ENCODE data around the gene PADI3. TPM values are rescaled to one million over a fixed set of nuclear protein-coding genes. Genes with fewer than 3 reads are reported as not detected.

Gene PADI3
- total RNA-seq, 1 experiment from 2014 or later: 0.61 TPM

DNA sequence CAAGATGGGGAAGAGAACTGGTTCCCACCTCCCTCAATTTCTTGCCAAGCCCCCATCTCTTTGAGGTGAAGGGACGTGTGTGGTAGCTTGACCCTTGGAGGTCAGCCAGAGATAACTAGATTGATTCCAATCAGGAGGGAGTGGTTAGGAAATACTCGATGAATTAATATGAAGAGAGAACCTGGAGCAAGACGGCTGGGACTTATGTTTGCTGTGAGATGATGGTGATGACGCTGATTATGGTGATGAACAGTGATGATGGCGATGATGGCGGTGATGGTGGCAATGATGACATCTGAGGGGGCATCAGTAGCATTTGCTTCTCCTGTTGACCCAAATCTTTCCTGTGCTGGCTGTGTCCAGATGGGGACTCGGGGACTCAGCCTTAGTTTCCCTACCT, 43.2 kb upstream of the PADI3 start:
- H3K4me3 Mint-ChIP-seq: no peak overlapping the region

DNA sequence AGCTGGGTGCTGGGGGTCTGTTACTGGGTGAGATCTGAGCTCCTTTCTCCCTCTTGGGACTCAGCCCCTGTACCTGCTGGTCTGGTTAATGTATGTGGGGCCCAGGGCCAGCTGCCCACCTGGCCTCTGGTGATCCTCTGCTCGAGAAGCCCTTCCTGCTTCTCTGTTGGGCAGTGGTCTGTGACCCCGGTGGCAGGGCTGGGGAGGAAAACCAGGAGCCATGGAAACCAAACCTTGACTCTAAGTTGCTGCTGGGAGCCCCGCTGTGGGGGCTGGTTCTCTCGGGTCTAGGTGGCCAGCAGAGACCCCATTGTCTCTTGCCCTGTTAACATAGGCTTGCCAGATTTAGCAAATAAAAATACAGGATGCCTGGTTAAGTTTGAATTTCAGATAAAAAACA, 42.7 kb upstream of the PADI3 start:
- Mint-ChIP-seq H3K27me3 (ENCODE audit: low read depth) (peaks cover 2% of the 10 kb centered on the region; the same call in 1 of the 2 replicates), H3K27ac (no peak overlapping the region)
- POLR2A ChIA-PET: no interaction called here
- TF ChIP-seq NFATC4 (CRISPR knock-in tag; IDR thresholded peaks at IDR 0.05) (no peak), GRHL2 (CRISPR knock-in tag; IDR thresholded peaks at IDR 0.05; ENCODE audit: insufficient replicate concordance, severe bottlenecking) (no peak), ZBTB21 (CRISPR knock-in tag; IDR thresholded peaks at IDR 0.05; ENCODE audit: borderline replicate concordance) (no peak), NFE2L1 (CRISPR knock-in tag; IDR thresholded peaks at IDR 0.05) (no peak), SMAD4 (CRISPR knock-in tag; IDR thresholded peaks at IDR 0.05) (no peak)
- TF ChIP-seq, protein P1, sequence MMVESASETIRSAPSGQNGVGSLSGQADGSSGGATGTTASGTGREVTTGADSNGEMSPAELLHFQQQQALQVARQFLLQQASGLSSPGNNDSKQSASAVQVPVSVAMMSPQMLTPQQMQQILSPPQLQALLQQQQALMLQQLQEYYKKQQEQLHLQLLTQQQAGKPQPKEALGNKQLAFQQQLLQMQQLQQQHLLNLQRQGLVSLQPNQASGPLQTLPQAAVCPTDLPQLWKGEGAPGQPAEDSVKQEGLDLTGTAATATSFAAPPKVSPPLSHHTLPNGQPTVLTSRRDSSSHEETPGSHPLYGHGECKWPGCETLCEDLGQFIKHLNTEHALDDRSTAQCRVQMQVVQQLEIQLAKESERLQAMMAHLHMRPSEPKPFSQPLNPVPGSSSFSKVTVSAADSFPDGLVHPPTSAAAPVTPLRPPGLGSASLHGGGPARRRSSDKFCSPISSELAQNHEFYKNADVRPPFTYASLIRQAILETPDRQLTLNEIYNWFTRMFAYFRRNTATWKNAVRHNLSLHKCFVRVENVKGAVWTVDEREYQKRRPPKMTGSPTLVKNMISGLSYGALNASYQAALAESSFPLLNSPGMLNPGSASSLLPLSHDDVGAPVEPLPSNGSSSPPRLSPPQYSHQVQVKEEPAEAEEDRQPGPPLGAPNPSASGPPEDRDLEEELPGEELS (CRISPR knock-in tag; IDR thresholded peaks at IDR 0.05): no peak
- TF ChIP-seq, protein P2, sequence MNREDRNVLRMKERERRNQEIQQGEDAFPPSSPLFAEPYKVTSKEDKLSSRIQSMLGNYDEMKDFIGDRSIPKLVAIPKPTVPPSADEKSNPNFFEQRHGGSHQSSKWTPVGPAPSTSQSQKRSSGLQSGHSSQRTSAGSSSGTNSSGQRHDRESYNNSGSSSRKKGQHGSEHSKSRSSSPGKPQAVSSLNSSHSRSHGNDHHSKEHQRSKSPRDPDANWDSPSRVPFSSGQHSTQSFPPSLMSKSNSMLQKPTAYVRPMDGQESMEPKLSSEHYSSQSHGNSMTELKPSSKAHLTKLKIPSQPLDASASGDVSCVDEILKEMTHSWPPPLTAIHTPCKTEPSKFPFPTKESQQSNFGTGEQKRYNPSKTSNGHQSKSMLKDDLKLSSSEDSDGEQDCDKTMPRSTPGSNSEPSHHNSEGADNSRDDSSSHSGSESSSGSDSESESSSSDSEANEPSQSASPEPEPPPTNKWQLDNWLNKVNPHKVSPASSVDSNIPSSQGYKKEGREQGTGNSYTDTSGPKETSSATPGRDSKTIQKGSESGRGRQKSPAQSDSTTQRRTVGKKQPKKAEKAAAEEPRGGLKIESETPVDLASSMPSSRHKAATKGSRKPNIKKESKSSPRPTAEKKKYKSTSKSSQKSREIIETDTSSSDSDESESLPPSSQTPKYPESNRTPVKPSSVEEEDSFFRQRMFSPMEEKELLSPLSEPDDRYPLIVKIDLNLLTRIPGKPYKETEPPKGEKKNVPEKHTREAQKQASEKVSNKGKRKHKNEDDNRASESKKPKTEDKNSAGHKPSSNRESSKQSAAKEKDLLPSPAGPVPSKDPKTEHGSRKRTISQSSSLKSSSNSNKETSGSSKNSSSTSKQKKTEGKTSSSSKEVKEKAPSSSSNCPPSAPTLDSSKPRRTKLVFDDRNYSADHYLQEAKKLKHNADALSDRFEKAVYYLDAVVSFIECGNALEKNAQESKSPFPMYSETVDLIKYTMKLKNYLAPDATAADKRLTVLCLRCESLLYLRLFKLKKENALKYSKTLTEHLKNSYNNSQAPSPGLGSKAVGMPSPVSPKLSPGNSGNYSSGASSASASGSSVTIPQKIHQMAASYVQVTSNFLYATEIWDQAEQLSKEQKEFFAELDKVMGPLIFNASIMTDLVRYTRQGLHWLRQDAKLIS (CRISPR knock-in tag; IDR thresholded peaks at IDR 0.05; ENCODE audit: borderline replicate concordance): no peak
- TF ChIP-seq, protein P3, sequence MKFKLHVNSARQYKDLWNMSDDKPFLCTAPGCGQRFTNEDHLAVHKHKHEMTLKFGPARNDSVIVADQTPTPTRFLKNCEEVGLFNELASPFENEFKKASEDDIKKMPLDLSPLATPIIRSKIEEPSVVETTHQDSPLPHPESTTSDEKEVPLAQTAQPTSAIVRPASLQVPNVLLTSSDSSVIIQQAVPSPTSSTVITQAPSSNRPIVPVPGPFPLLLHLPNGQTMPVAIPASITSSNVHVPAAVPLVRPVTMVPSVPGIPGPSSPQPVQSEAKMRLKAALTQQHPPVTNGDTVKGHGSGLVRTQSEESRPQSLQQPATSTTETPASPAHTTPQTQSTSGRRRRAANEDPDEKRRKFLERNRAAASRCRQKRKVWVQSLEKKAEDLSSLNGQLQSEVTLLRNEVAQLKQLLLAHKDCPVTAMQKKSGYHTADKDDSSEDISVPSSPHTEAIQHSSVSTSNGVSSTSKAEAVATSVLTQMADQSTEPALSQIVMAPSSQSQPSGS (CRISPR knock-in tag; IDR thresholded peaks at IDR 0.05; ENCODE audit: borderline replicate concordance, low read depth): no peak

More for the DNA sequence above, 43.2 kb upstream of the PADI3 start:
- ATAC-seq (no peak), DNase-seq (ENCODE audit: low spot score) (no peak)
- H3K27me3 Mint-ChIP-seq (ENCODE audit: low read depth): peaks cover 2% of the 10 kb centered on the region; the same call in 1 of the 2 replicates
- TF ChIP-seq SMAD4 (CRISPR knock-in tag; IDR thresholded peaks at IDR 0.05): no peak
- TF ChIP-seq NR1H2 (CRISPR knock-in tag; IDR thresholded peaks at IDR 0.05): no peak
- no peak for TF ChIP-seq TCF7 (CRISPR knock-in tag; IDR thresholded peaks at IDR 0.05; ENCODE audit: low read depth)
- TF ChIP-seq SOX15 (CRISPR knock-in tag; IDR thresholded peaks at IDR 0.05): no peak
- TF ChIP-seq SP1 (CRISPR knock-in tag; conservative IDR thresholded peaks at IDR 0.05): no peak
- no peak for TF ChIP-seq PRRX2 (CRISPR knock-in tag; IDR thresholded peaks at IDR 0.05)
- TF ChIP-seq, protein P4, sequence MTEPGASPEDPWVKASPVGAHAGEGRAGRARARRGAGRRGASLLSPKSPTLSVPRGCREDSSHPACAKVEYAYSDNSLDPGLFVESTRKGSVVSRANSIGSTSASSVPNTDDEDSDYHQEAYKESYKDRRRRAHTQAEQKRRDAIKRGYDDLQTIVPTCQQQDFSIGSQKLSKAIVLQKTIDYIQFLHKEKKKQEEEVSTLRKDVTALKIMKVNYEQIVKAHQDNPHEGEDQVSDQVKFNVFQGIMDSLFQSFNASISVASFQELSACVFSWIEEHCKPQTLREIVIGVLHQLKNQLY (CRISPR knock-in tag; IDR thresholded peaks at IDR 0.05): no peak
- TF ChIP-seq, protein P5, sequence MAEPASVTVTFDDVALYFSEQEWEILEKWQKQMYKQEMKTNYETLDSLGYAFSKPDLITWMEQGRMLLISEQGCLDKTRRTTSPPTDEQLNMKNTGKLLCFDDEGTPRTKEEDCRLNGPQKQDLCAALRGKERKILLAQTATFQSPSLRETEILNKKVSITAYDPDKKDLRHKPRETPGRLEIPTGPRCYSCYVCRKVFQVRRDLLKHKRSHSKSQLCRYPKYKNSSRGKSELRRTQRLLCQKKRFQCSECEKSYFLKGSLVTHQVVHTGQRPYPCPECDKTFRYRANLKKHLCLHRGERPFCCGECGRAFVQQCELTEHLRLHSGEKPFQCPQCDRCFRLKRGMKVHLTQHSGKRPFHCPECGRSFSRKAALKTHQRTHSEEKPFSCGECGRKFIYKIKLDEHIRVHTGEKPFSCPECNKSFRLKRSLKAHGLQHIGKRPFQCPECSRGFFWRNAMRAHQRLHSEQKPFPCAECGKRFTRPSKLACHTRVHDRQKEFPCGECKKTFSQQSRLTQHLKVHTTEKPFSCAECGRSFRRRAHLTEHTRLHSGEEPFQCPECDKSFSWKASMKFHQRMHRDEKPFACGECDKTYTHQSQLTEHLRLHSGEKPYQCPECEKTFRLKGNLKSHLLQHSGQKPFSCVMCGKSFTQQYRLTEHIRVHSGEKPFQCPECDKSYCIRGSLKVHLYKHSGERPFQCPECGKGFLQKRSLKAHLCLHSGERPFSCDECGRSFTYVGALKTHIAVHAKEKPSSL (CRISPR knock-in tag; conservative IDR thresholded peaks at IDR 0.05): no peak
- TF ChIP-seq, protein P6, sequence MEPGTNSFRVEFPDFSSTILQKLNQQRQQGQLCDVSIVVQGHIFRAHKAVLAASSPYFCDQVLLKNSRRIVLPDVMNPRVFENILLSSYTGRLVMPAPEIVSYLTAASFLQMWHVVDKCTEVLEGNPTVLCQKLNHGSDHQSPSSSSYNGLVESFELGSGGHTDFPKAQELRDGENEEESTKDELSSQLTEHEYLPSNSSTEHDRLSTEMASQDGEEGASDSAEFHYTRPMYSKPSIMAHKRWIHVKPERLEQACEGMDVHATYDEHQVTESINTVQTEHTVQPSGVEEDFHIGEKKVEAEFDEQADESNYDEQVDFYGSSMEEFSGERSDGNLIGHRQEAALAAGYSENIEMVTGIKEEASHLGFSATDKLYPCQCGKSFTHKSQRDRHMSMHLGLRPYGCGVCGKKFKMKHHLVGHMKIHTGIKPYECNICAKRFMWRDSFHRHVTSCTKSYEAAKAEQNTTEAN (CRISPR knock-in tag; IDR thresholded peaks at IDR 0.05): no peak
- no peak for TF ChIP-seq IRF2 (CRISPR knock-in tag; IDR thresholded peaks at IDR 0.05; ENCODE audit: borderline replicate concordance, low read depth)
- TF ChIP-seq, protein P3 (CRISPR knock-in tag; IDR thresholded peaks at IDR 0.05; ENCODE audit: borderline replicate concordance, low read depth): no peak
- no peak for TF ChIP-seq JAZF1 (CRISPR knock-in tag; IDR thresholded peaks at IDR 0.05)
- TF ChIP-seq ZNF219 (CRISPR knock-in tag; IDR thresholded peaks at IDR 0.05; ENCODE audit: borderline replicate concordance): no peak
- TF ChIP-seq RORB (CRISPR knock-in tag; IDR thresholded peaks at IDR 0.05): no peak
- TF ChIP-seq, protein P7, sequence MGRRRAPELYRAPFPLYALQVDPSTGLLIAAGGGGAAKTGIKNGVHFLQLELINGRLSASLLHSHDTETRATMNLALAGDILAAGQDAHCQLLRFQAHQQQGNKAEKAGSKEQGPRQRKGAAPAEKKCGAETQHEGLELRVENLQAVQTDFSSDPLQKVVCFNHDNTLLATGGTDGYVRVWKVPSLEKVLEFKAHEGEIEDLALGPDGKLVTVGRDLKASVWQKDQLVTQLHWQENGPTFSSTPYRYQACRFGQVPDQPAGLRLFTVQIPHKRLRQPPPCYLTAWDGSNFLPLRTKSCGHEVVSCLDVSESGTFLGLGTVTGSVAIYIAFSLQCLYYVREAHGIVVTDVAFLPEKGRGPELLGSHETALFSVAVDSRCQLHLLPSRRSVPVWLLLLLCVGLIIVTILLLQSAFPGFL (CRISPR knock-in tag; IDR thresholded peaks at IDR 0.05; ENCODE audit: borderline replicate concordance): no peak
- no peak for TF ChIP-seq ESRRA (CRISPR knock-in tag; IDR thresholded peaks at IDR 0.05; ENCODE audit: borderline replicate concordance)
- ChIA-PET POLR2A (no interaction called here), CTCF (no interaction called here)
- no peaks in the 10 kb centered on the region for H3K36me3 Mint-ChIP-seq
- no peak overlapping the region for H3K27ac Mint-ChIP-seq
- H3K4me1 Mint-ChIP-seq: peaks cover 17% of the 10 kb centered on the region
- no peaks in the 10 kb centered on the region for H3K9me3 Mint-ChIP-seq

More for the DNA sequence above, 42.7 kb upstream of the PADI3 start:
- peaks cover 14% of the 10 kb centered on the region for H3K4me1 Mint-ChIP-seq
- H3K4me3 Mint-ChIP-seq: no peak overlapping the region
- DNase-seq (ENCODE audit: low spot score) (no peak), ATAC-seq (no peak)
- no peaks in the 10 kb centered on the region for H3K36me3 Mint-ChIP-seq
- CTCF ChIA-PET: interaction anchor here (2.0 kb wide), 1 partner anchor 31 kb away, joined by 5 read pairs; no protein-coding TSS in a partner anchor
- H3K9me3 Mint-ChIP-seq: no peaks in the 10 kb centered on the region

Measured in WTC11 (cell line).